Measurements from ENCODE around the gene RALGDS. TPM values are rescaled to one million over a fixed set of nuclear protein-coding genes. Genes with fewer than 3 reads are reported as not detected.

RALGDS gene
- total RNA-seq, 1 experiment from 2014 or later = 36.1 TPM

- ATAC-seq = no peak
- CTCF ChIA-PET = no interaction called here
- H4K20me1 ChIP-seq (ENCODE audit: insufficient read depth) = peaks cover 4% of the 10 kb centered on the region; the same call in 1 of the 2 replicates
These were observed 19.6 kb upstream of the RALGDS start for GRCh38 chr9:133140606-133141005.

More at GRCh38 chr9:133140606-133141005, 19.6 kb upstream of the RALGDS start:
- no peak overlapping the region for H3K27ac ChIP-seq (ENCODE audit: low read depth, low read length)
- no peak for DNase-seq (ENCODE audit: low read depth, low spot score)
- H3K4me3 ChIP-seq (replicated peaks in 1 of 2; ENCODE audit: low read depth in 1 of 2, low read length in 2 of 2) = no peak overlapping the region
- H3K27me3 ChIP-seq (ENCODE audit: insufficient read depth, low read length) = no peaks in the 10 kb centered on the region
- peaks cover 22 to 56% of the 10 kb centered on the region in 2 experiments for H3K4me1 ChIP-seq (ENCODE audit: control insufficient read depth in 1 of 2, insufficient read depth in 2 of 2, low read length in 2 of 2)
- no peak overlapping the region for H2AFZ ChIP-seq (ENCODE audit: low read depth, low read length, poor library complexity, severe bottlenecking)
- H3K9me2 ChIP-seq (ENCODE audit: insufficient read depth) = no peaks in the 10 kb centered on the region
- TF ChIP-seq ZFX (IDR thresholded peaks at IDR 0.05) (no peak), SRF (IDR thresholded peaks at IDR 0.05; ENCODE audit: low read depth) (no peak), POLR2A (IDR thresholded peaks at IDR 0.05; ENCODE audit: borderline replicate concordance, extremely low read depth, insufficient read depth, insufficient read length) (no peak), RAD21 (IDR thresholded peaks at IDR 0.05; ENCODE audit: low read depth) (no peak), CBX3 (IDR thresholded peaks at IDR 0.05; ENCODE audit: low read depth) (no peak), CEBPB (IDR thresholded peaks at IDR 0.05; ENCODE audit: low read depth) (no peak), SIN3A (IDR thresholded peaks at IDR 0.05; ENCODE audit: low read depth) (no peak), SP1 (IDR thresholded peaks at IDR 0.05; ENCODE audit: low read depth) (no peak), EZH2 (IDR thresholded peaks at IDR 0.05) (no peak), ZBTB33 (IDR thresholded peaks at IDR 0.05; ENCODE audit: extremely low read depth, insufficient replicate concordance, low read length) (no peak), JUND (IDR thresholded peaks at IDR 0.05) (no peak), EZH2phosphoT487 (IDR thresholded peaks at IDR 0.05; ENCODE audit: borderline replicate concordance) (no peak), POLR2AphosphoS5 (IDR thresholded peaks at IDR 0.05; ENCODE audit: low read depth, low read length) (no peak)
- TF ChIP-seq, protein P1, sequence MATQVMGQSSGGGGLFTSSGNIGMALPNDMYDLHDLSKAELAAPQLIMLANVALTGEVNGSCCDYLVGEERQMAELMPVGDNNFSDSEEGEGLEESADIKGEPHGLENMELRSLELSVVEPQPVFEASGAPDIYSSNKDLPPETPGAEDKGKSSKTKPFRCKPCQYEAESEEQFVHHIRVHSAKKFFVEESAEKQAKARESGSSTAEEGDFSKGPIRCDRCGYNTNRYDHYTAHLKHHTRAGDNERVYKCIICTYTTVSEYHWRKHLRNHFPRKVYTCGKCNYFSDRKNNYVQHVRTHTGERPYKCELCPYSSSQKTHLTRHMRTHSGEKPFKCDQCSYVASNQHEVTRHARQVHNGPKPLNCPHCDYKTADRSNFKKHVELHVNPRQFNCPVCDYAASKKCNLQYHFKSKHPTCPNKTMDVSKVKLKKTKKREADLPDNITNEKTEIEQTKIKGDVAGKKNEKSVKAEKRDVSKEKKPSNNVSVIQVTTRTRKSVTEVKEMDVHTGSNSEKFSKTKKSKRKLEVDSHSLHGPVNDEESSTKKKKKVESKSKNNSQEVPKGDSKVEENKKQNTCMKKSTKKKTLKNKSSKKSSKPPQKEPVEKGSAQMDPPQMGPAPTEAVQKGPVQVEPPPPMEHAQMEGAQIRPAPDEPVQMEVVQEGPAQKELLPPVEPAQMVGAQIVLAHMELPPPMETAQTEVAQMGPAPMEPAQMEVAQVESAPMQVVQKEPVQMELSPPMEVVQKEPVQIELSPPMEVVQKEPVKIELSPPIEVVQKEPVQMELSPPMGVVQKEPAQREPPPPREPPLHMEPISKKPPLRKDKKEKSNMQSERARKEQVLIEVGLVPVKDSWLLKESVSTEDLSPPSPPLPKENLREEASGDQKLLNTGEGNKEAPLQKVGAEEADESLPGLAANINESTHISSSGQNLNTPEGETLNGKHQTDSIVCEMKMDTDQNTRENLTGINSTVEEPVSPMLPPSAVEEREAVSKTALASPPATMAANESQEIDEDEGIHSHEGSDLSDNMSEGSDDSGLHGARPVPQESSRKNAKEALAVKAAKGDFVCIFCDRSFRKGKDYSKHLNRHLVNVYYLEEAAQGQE (IDR thresholded peaks at IDR 0.05; ENCODE audit: low read depth) = no peak
- TF ChIP-seq, protein P2, sequence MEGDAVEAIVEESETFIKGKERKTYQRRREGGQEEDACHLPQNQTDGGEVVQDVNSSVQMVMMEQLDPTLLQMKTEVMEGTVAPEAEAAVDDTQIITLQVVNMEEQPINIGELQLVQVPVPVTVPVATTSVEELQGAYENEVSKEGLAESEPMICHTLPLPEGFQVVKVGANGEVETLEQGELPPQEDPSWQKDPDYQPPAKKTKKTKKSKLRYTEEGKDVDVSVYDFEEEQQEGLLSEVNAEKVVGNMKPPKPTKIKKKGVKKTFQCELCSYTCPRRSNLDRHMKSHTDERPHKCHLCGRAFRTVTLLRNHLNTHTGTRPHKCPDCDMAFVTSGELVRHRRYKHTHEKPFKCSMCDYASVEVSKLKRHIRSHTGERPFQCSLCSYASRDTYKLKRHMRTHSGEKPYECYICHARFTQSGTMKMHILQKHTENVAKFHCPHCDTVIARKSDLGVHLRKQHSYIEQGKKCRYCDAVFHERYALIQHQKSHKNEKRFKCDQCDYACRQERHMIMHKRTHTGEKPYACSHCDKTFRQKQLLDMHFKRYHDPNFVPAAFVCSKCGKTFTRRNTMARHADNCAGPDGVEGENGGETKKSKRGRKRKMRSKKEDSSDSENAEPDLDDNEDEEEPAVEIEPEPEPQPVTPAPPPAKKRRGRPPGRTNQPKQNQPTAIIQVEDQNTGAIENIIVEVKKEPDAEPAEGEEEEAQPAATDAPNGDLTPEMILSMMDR (IDR thresholded peaks at IDR 0.05 in 2 of 3, conservative IDR thresholded peaks at IDR 0.05 in 1 of 3; ENCODE audit: borderline replicate concordance in 1 of 3, insufficient read depth in 1 of 3, low read depth in 2 of 3, low read length in 2 of 3) = no peak
- ChIA-PET POLR2A (no interaction called here), RAD21 (ENCODE audit: low non-redundant PET in 1 of 2, low total read pairs in 2 of 2, uncharacterized antibody in 2 of 2, unreplicated experiment in 2 of 2) (no interaction called here)
- no TSS peak for BruUV-seq (replicated peaks)
- H3K4me2 ChIP-seq (ENCODE audit: low read length) = no peak overlapping the region
- H3K9me3 ChIP-seq (ENCODE audit: control insufficient read depth in 1 of 2, insufficient read depth in 1 of 2, low read depth in 1 of 2, low read length in 2 of 2) = no peaks in the 10 kb centered on the region
- peaks cover 59% of the 10 kb centered on the region for H3K79me2 ChIP-seq (ENCODE audit: insufficient read depth, low read length)
- no peak overlapping the region for H3K9ac ChIP-seq (ENCODE audit: low read length)
- intact Hi-C loops (cut with micrococcal nuclease) = no loop called here
- H3K36me3 ChIP-seq (ENCODE audit: control insufficient read depth in 1 of 2, insufficient read depth in 2 of 2, low read length in 2 of 2) = no peaks in the 10 kb centered on the region
